ENCODE measurements around the gene ENTPD6. TPM values are rescaled to one million over a fixed set of nuclear protein-coding genes. Genes with fewer than 3 reads are reported as not detected.
A peak's percentile ranks its signal among the peaks of the same experiment; 100 is the strongest.

The ENTPD6 gene
- total RNA-seq, 4 donors from 2014 or later, result 163 to 261 (median 224) TPM

- H3K4me1 ChIP-seq, result peaks cover 12 to 46% (median 34%) of the 10 kb centered on the region in 4 donors
- no peak for TF ChIP-seq EP300 (IDR thresholded peaks at IDR 0.05; ENCODE audit: low read depth)
- TF ChIP-seq POLR2AphosphoS5 (IDR thresholded peaks at IDR 0.05), result peak in 2 of 3 donors; percentile 64 to 70
- no peaks in the 10 kb centered on the region for H3K9me3 ChIP-seq
- H3K27ac ChIP-seq, result peak overlapping the region; percentile 92 to 98 (median 98)
- H3K27me3 ChIP-seq, result no peaks in the 10 kb centered on the region
- 51% methylated on average over 9 of the region's 9 CpGs; no CpG with 5 or more reads in 1 of the 2 donors for WGBS, 2 donors (ENCODE audit: low coverage in 1 of 2)
- no peaks in the 10 kb centered on the region for H3K36me3 ChIP-seq
- DNase-seq, result peak; percentile 54
- H3K4me3 ChIP-seq, result peak overlapping the region in 3 of 4 donors; percentile 91 to 96 (median 93)
- intact Hi-C loops (cut with DNase I; ENCODE audit: low total_unique reads), result loop anchor here (10.0 kb wide), 1 partner anchor 1892 kb away; the partner anchor contains the start of gene NXT1
- in situ Hi-C loops (cut with MboI; ENCODE audit: low pct_ligation_motif_present in 1 of 4, low pct_unique_long_range_greater_than_20kb in 1 of 4, low sequenced_read_pairs in 3 of 4), result no loop called here
Measured at GRCh38 chr20:25246182-25246999, 50.9 kb downstream of the ENTPD6 start.

GRCh38 chr20:25247000-25247517 lies 51.5 kb downstream of the ENTPD6 start:
- DNase-seq, result peak; percentile 79
- no peaks in the 10 kb centered on the region for H3K36me3 ChIP-seq
- in situ Hi-C loops (cut with MboI; ENCODE audit: low pct_ligation_motif_present in 1 of 4, low pct_unique_long_range_greater_than_20kb in 1 of 4, low sequenced_read_pairs in 3 of 4) (no loop called here), intact Hi-C loops (cut with DNase I; ENCODE audit: low total_unique reads) (loop anchor here (10.0 kb wide), 1 partner anchor 1892 kb away; the partner anchor contains the start of gene NXT1)
- H3K9me3 ChIP-seq, result no peaks in the 10 kb centered on the region
- peaks cover 18 to 53% (median 40%) of the 10 kb centered on the region in 4 donors for H3K4me1 ChIP-seq
- TF ChIP-seq POLR2A (IDR thresholded peaks at IDR 0.05) (peak; percentile 28), EP300 (IDR thresholded peaks at IDR 0.05; ENCODE audit: low read depth) (no peak), CTCF (IDR thresholded peaks at IDR 0.05) (peak; percentile 22 to 45 (median 38)), POLR2AphosphoS5 (IDR thresholded peaks at IDR 0.05) (peak in 2 of 3 donors; percentile 21 to 38)
- H3K27me3 ChIP-seq, result no peaks in the 10 kb centered on the region
- peak overlapping the region; percentile 89 to 96 (median 92) for H3K4me3 ChIP-seq
- peak overlapping the region; percentile 92 to 98 (median 98) for H3K27ac ChIP-seq
- WGBS, 2 donors (ENCODE audit: low coverage in 1 of 2), result 8% methylated on average over 23 of the region's 24 CpGs; no CpG with 5 or more reads in 1 of the 2 donors

- Histone ChIP-seq H3K4me3 (peak overlapping the region; percentile 89 to 96 (median 92)), H3K36me3 (no peaks in the 10 kb centered on the region), H3K4me1 (peaks cover 23 to 57% (median 45%) of the 10 kb centered on the region in 4 donors), H3K27ac (peak overlapping the region; percentile 92 to 98 (median 98)), H3K9me3 (no peaks in the 10 kb centered on the region), H3K27me3 (no peaks in the 10 kb centered on the region)
- no peak for TF ChIP-seq POLR2A (IDR thresholded peaks at IDR 0.05)
- TF ChIP-seq POLR2AphosphoS5 (IDR thresholded peaks at IDR 0.05), result no peak
- TF ChIP-seq CTCF (IDR thresholded peaks at IDR 0.05), result no peak
- no peak for TF ChIP-seq EP300 (IDR thresholded peaks at IDR 0.05; ENCODE audit: low read depth)
- 0% methylated on average over 36 of the region's 37 CpGs; no CpG with 5 or more reads in 1 of the 2 donors for whole genome bisulfite sequencing, 2 donors (ENCODE audit: low coverage in 1 of 2)
- peak; percentile 60 for DNase-seq
- in situ Hi-C loops (cut with MboI; ENCODE audit: low pct_ligation_motif_present in 1 of 4, low pct_unique_long_range_greater_than_20kb in 1 of 4, low sequenced_read_pairs in 3 of 4) (no loop called here), intact Hi-C loops (cut with DNase I; ENCODE audit: low total_unique reads) (loop anchor here (10.0 kb wide), 1 partner anchor 1893 kb away; the partner anchor contains the start of gene NXT1)
Measured at GRCh38 chr20:25247518-25247955, 52.0 kb downstream of the ENTPD6 start.

- Histone ChIP-seq H3K4me3 (peak within 1 kb of the TSS; percentile 89 to 96 (median 92)), H3K9me3 (no peaks in the 10 kb centered on the region), H3K27me3 (no peaks in the 10 kb centered on the region), H3K4me1 (peaks cover 27 to 64% (median 52%) of the 10 kb centered on the region in 4 donors), H3K36me3 (no peaks in the 10 kb centered on the region), H3K27ac (peak within 1 kb of the TSS; percentile 92 to 98 (median 98))
- 0% methylated on average over 73 of the region's 113 CpGs; no CpG with 5 or more reads in 1 of the 2 donors for WGBS, 2 donors (ENCODE audit: low coverage in 1 of 2)
- in situ Hi-C loops (cut with MboI; ENCODE audit: low pct_ligation_motif_present in 1 of 4, low pct_unique_long_range_greater_than_20kb in 1 of 4, low sequenced_read_pairs in 3 of 4), result no loop called here
- peak; percentile 85 for DNase-seq
- intact Hi-C loops (cut with DNase I; ENCODE audit: low total_unique reads), result loop anchor here (10.0 kb wide), 1 partner anchor 1893 kb away; the partner anchor contains the start of gene NXT1
- peak; percentile 94 for TF ChIP-seq POLR2A (IDR thresholded peaks at IDR 0.05)
- peak; percentile 99 to 100 (median 99) for TF ChIP-seq POLR2AphosphoS5 (IDR thresholded peaks at IDR 0.05)
- TF ChIP-seq EP300 (IDR thresholded peaks at IDR 0.05; ENCODE audit: low read depth), result no peak
Measured at GRCh38 chr20:25247956-25248785, 52.7 kb downstream of the ENTPD6 start, which contains the start of gene PYGB. PYGB (plus strand) TSS chr20:25248085; CDS start chr20:25248179, 94 bp downstream.

All from transverse colon (tissue), 4 donors.